GM18951 (cell line): ENCODE data around the gene LRP1-AS.

Source experiments
- POLR2A ChIP-seq: IDR thresholded peaks from 4 replicates; pipeline ENCODE4 v1.6.1; 2011; ENCODE audit warnings: mild to moderate bottlenecking; ENCODE audit not compliant: insufficient read length, insufficient read depth; ENCODE audit errors: extremely low read depth
- in situ Hi-C: fragments of 300-500 bp; cut with MboI; formaldehyde crosslinking; loops from one replicate; pipeline ENCODE4 v1.12.0; 2022; ENCODE audit warnings: low sequenced_read_pairs, mixed read lengths, inconsistent platforms; ENCODE audit not compliant: unreplicated experiment

Gene LRP1-AS

GRCh38 chr12:57162553-57163125 lies 15.2 kb upstream of the LRP1-AS start:
- no peak for TF ChIP-seq POLR2A

GRCh38 chr12:57161491-57161890 lies 14.1 kb upstream of the LRP1-AS start:
- TF ChIP-seq POLR2A: no peak
- in situ Hi-C loops: no loop called here

More at GRCh38 chr12:57162553-57163125, 15.2 kb upstream of the LRP1-AS start:
- in situ Hi-C loops: no loop called here

GRCh38 chr12:57160741-57161140 lies 13.3 kb upstream of the LRP1-AS start:
- TF ChIP-seq POLR2A: no peak
- in situ Hi-C loops: no loop called here

GRCh38 chr12:57160040-57160439 lies 12.6 kb upstream of the LRP1-AS start:
- TF ChIP-seq POLR2A: no peak
- in situ Hi-C loops: no loop called here

DNA sequence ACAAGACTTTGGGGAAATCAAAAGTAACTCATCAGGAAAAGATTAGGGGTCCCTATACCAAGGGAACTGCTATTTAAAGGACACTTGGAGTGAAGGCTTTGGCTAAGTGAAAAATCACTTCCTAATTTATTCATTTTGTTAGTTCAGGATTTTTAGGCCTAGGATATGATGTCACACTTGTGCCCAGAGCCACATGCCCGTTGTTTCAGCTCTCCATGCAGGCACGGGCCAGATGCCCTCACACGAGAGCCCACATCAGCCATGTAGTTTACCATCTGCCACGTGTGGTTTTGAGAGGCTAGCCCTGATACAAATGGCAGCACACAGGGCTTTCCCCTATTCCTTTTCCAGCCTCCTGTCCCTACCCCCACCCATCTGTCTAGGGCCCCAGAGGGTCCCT lies 11.9 kb upstream of the LRP1-AS start:
- no peak for TF ChIP-seq POLR2A
- in situ Hi-C loops: no loop called here

DNA sequence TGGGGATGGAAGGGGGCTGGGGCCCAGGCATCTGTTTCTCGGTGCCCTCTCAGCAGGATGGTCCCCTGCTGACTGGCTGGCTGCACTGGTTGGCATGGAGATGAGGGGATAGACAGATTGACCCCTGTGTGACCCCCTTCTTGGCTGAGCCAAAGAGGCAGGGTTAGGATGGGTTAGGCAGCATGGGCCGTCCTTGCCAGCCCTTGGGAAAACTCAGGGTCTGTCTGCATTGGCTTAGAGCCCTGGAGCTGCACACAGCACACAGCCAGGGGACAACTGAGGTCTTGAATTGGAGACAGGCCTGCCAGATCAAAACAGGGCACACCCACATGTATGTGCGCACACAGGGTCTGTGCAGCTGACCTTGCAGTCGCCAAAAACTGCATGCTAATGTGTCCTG lies 11.2 kb upstream of the LRP1-AS start:
- in situ Hi-C loops: no loop called here
- TF ChIP-seq POLR2A: no peak

DNA sequence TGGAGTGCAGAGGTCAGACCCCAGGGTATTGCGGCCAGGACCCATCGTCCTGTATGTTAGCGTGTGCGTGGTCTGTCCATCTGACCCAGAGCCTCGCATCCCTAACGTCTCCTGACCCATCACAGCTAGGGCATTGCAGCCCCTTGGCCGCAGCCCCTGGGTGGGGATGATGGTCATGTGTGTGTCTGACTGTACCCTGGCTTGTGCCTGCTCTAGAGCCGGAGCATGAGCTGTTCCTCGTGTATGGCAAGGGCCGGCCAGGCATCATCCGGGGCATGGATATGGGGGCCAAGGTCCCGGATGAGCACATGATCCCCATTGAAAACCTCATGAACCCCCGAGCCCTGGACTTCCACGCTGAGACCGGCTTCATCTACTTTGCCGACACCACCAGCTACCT lies 10.8 kb upstream of the LRP1-AS start:
- in situ Hi-C loops: no loop called here
- TF ChIP-seq POLR2A: no peak

- in situ Hi-C loops: no loop called here
Measured at GRCh38 chr12:57157588-57158173, 10.3 kb upstream of the LRP1-AS start.

DNA sequence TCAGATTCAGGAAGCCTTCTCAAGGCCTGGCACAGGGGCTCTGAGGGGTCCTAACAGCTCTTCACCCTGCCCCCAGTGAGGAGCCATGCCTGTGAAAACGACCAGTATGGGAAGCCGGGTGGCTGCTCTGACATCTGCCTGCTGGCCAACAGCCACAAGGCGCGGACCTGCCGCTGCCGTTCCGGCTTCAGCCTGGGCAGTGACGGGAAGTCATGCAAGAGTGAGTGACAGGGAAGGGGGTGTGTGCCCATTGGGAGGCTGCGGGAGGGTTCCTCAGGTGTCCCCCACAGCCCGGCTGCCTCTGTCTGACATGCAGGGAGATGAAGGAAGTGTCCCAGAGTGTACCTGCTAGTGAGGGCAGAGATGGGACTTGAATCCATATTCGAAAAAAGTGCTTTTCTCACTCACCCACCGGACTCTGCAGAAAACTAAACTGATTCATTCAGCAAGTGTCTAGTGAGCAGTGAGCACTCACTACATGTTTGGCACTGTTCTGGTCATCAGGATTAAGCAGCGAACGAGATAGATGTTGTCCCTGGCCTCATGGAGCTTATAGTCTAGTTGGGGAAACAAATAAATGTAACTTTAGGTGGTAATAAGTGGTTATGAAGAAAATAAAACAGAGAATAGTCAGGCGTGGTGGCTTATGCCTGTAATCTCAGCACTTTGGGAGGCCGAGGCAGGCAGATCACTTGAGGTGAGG lies 9.4 kb upstream of the LRP1-AS start:
- TF ChIP-seq POLR2A: no peak
- in situ Hi-C loops: no loop called here

More at GRCh38 chr12:57157588-57158173, 10.3 kb upstream of the LRP1-AS start:
- no peak for TF ChIP-seq POLR2A

- in situ Hi-C loops: no loop called here
Measured at GRCh38 chr12:57154804-57155434, 7.5 kb upstream of the LRP1-AS start.

GRCh38 chr12:57154076-57154475 lies 6.7 kb upstream of the LRP1-AS start:
- TF ChIP-seq POLR2A: no peak
- in situ Hi-C loops: no loop called here

More at GRCh38 chr12:57154804-57155434, 7.5 kb upstream of the LRP1-AS start:
- TF ChIP-seq POLR2A: no peak

- no peak for TF ChIP-seq POLR2A
- in situ Hi-C loops: no loop called here
Measured at GRCh38 chr12:57153415-57153997, 6.1 kb upstream of the LRP1-AS start.

- in situ Hi-C loops: no loop called here
- TF ChIP-seq POLR2A: no peak
Measured at GRCh38 chr12:57152639-57153038, 5.2 kb upstream of the LRP1-AS start.
